Hepatocyte (in vitro differentiated cells): ENCODE data around the gene RGS19.

Experiments used
- CTCF ChIP-seq: fragments of 200-600 bp; sonication (generic); IDR thresholded peaks from 2 replicates; pipeline ENCODE4 v1.5.1; 2016; ENCODE audit warnings: antibody characterized with exemption, mild to moderate bottlenecking; ENCODE audit not compliant: poor library complexity
- EZH2 ChIP-seq: fragments of 200-600 bp; sonication (generic); IDR thresholded peaks from 2 replicates; pipeline ENCODE4 v1.6.1; 2016; ENCODE audit warnings: antibody characterized with exemption, mild to moderate bottlenecking, borderline replicate concordance
- EZH2phosphoT487 ChIP-seq: fragments of 200-600 bp; sonication (generic); IDR thresholded peaks from one replicate; pipeline ENCODE4 v1.6.1; 2018; ENCODE audit warnings: antibody characterized with exemption, mild to moderate bottlenecking, low read depth, moderate library complexity; ENCODE audit not compliant: unreplicated experiment, severe bottlenecking

DNA sequence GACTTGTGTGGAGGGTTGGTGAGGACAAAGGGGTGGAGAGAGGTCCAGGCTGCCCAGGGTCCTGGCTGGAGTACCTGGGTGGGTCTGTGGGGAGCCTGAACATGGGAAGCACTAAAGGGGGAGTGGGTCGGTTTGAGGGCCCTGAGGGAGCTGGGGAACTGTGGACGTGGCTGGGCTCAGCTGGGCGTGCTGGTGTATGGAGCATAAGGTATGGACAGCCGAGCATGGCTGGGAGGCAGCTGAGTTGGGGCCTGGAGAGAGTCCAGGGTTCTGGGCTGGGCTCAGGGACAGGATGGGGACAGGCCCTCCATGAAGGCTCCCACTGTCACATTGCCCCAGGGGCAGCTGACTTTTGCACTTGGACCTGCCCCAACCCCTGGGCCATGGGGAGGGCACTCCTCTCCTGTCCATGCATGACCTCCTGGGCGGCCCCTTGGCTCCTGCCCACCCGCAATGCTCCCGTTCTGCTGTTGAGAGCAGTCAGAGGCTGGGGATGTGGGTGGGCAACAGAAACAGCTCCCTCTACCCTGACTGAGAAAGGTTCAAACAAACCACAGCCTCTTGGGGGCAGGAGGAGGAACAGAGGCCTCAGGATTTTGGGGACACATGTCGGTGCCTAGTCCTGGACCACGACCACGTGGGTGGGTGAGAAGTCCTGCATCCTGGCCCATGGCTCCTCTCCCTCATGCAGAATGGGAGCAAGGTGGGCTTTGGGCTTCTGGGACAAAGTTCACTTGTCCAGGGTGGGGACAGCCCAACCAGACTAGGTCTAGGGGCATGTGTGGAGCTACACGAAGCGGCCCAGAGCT is 38.9 kb downstream of the RGS19 start:
- TF ChIP-seq CTCF = no peak
- no peak for TF ChIP-seq EZH2
- no peak for TF ChIP-seq EZH2phosphoT487
